ENCODE data around the gene RNU7-1. TPM values are rescaled to one million over a fixed set of nuclear protein-coding genes. Genes with fewer than 3 reads are reported as not detected.
A peak's percentile ranks its signal among the peaks of the same experiment; 100 is the strongest.
"Not testable (repeated sequence)": the region's sequence is repeated elsewhere in the genome, so short reads cannot be mapped to it uniquely, and the experiment has no call there.

The RNU7-1 gene
- total RNA-seq (2014; rRNA removed; shearing (Covaris generic)), result not detected in 2 replicates

DNA sequence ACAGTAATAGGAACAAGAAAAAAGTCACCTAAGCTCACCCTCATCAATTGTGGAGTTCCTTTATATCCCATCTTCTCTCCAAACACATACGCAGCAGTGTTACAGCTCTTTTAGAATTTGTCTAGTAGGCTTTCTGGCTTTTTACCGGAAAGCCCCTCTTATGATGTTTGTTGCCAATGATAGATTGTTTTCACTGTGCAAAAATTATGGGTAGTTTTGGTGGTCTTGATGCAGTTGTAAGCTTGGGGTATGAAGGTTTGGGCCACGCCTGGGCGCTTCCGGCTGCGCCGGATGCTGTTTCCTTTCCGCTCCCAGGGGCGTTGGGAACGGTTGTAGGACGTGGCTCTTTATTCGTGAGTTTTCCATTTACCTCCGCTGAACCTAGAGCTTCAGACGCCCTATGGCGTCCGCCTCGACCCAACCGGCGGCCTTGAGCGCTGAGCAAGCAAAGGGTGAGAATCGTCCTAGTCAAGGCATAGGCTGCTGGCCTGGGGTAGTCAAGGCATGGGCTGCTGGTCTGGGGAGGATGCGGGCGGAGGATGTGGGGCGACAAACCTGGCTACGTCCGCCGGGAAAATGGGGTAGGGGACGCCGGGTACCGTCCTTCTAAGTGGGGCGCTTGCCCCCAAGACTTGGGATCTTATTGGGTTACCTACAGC lies at the start of gene RNU7-1, which contains the start of gene C12orf57:
TSS of gene RNU7-1 (plus strand) at position 95 of the 659 bp plus-strand sequence.
TSS of gene C12orf57 (plus strand) at position 301 of the 659 bp plus-strand sequence. CDS start at position 401, 100 bp downstream.
- H3K27ac ChIP-seq, result peak within 1 kb of the TSS; percentile 98
- H3K4me1 ChIP-seq, result peaks cover 4% of the 10 kb centered on the region
- H3K27me3 ChIP-seq, result no peaks in the 10 kb centered on the region
- H3K36me3 ChIP-seq, result peaks cover 7% of the 10 kb centered on the region
- no peaks in the 10 kb centered on the region for H3K9me3 ChIP-seq (replicated peaks)
- peak within 1 kb of the TSS; percentile 67 for H3K4me3 ChIP-seq
- peak; percentile 89 to 95 for DNase-seq

DNA sequence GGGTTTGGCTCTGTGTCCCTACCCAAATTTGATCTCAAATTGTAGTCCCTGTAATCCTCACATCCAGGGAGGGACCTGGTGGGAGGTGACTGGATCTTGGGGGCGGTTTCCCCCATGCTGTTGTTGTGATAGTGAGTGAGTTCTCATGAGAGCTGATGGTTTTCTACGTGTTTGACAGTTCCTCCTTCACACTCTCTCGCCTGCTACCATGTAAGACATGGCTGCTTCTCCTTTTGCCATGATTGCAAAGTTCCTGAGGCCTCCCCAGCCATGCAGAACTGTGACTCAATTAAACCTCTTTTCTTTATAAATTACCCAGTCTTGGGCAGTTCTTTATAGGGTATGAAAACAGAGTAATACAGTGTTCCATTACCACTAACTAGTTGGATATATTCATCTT lies 49.3 kb upstream of the RNU7-1 start:
- Histone ChIP-seq H3K4me1 (peaks cover 7% of the 10 kb centered on the region), H3K27me3 (no peaks in the 10 kb centered on the region), H3K27ac (no peak overlapping the region), H3K4me3 (no peak overlapping the region), H3K9me3 (replicated peaks) (no peaks in the 10 kb centered on the region), H3K36me3 (no peaks in the 10 kb centered on the region)
- DNase-seq, result no peak

DNA sequence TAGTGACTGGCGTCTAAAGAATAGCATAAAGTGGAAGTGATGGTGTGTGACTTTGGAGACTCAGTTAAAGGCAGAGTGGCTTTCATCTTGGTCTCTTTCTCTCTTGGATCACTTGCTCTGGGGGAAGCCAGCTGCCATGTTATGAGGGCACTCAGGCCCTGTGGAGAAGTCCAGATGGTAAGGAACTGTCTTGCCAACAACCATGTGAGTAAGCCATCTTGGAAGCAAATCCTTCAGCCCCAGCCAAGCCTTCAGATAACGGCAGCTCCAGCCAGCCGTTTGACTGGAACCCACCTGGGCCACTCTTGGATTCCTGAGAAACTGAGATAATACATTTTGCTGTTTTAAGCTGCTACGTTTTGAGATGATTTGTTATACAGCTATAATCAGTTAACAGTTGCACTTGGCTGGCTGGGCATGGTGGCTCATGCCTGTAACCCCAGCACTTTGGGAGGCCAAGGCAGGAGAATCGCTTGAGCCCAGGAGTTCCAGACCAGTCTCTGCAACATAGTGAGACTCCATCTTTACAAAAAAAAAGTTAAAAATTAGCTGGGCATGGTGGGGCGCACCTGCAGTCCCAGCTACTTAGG lies 46.7 kb upstream of the RNU7-1 start:
- DNase-seq, result no peak
- Histone ChIP-seq H3K4me3 (no peak overlapping the region), H3K4me1 (no peaks in the 10 kb centered on the region), H3K27me3 (no peaks in the 10 kb centered on the region), H3K36me3 (no peaks in the 10 kb centered on the region), H3K27ac (no peak overlapping the region), H3K9me3 (replicated peaks) (no peaks in the 10 kb centered on the region)

DNA sequence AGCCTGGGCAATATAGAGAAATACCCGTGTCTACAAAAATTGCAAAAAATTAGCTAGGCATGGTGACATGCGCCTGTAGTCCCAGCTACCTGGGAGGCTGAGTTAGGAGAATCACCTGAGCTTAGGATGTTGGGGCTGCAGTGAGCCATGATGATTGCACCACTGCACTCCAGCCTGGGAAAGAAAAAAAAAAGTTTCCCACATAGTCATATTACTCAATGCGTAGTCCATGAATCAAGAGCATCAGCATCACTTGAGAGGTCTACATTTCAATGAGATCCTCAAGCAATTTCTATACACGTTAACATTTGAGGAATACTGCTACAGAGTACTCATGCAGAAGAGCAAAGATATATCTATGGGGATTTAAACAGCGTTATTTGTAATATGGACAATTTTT lies 44.2 kb upstream of the RNU7-1 start:
- no peaks in the 10 kb centered on the region for H3K36me3 ChIP-seq

DNA sequence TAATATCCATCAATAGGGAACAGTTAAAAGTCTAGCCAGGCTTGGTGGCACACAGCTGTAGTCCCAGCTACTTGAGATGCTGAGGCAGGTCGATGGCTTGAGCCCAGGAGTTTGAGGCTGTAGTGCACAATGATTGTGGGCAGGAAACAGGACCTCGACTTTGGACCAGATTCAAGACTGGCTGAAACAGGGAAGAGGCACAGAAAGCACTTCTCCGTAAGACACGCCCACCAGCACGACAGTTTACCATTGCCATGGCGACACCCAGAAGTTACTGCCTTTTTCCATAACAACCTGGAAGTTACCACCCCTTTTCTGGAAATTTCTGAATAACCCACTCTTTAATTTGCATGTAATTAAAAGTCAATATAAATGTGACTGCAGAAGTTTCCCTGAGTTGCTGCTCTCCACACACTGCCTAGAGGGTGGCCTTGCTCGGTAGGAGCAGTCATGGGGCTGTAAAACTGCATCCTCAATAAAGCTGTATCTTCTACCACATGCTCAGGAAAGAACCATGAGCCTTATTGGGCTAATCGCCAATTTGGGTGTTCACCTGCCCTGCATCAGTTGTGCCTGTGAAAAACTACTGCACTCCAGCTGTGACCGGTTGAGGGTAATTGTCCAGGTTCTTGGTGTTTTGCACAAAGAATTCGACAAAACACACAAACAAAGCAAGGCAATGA lies 43.6 kb upstream of the RNU7-1 start:
- Histone ChIP-seq H3K27me3 (no peaks in the 10 kb centered on the region), H3K9me3 (replicated peaks) (no peaks in the 10 kb centered on the region), H3K36me3 (no peaks in the 10 kb centered on the region), H3K4me3 (no peak overlapping the region), H3K4me1 (peaks cover 10% of the 10 kb centered on the region; the same call in 1 of the 2 replicates), H3K27ac (no peak overlapping the region)
- peak; percentile 38 to 54 for DNase-seq

More for the DNA sequence above, 44.2 kb upstream of the RNU7-1 start:
- Histone ChIP-seq H3K27me3 (no peaks in the 10 kb centered on the region), H3K4me3 (no peak overlapping the region), H3K27ac (no peak overlapping the region), H3K4me1 (peaks cover 10% of the 10 kb centered on the region; the same call in 1 of the 2 replicates), H3K9me3 (replicated peaks) (no peaks in the 10 kb centered on the region)
- no peak for DNase-seq

DNA sequence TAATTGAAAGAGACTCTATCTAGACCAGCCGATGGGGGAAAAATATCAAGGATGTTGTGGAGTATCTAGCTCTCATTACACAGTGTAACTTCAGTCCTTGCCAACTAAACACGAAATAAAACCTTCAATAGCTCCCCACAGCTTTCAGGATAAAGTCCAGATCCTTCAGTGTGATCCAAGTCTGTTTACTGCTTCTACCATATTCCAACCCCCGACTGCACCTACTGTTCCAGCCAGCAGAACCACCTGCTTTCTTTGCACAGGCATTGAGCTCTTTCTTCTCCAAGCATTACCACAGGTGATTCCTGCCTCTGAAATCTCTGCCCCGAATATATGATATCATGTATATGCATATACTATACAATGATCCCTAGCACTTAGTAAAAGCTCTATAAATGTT lies 41.2 kb upstream of the RNU7-1 start:
- no peak for DNase-seq
- no peak overlapping the region for H3K4me3 ChIP-seq
- no peaks in the 10 kb centered on the region for H3K9me3 ChIP-seq (replicated peaks)
- H3K27me3 ChIP-seq, result no peaks in the 10 kb centered on the region
- H3K27ac ChIP-seq, result no peak overlapping the region
- H3K36me3 ChIP-seq, result no peaks in the 10 kb centered on the region
- H3K4me1 ChIP-seq, result peaks cover 10% of the 10 kb centered on the region; the same call in 1 of the 2 replicates

DNA sequence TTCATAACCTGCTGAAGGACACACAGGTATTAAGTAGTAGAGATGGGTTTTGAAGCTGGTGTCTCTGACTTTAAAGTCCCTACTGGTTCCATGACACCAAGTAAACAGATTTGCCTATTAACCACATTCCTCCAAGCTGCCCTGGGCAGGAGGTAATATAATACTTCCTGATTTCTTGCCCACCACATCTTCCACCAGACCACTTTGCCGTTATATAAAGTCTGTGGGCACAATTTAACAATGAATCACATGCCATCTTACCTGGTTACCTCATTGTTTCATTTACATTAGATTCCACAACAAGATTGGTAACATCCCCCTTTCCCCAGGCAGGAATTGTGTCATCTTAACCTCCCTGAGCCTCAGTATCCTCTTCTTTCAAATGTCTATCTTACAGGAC lies 39.9 kb upstream of the RNU7-1 start:
- no peaks in the 10 kb centered on the region for H3K36me3 ChIP-seq
- DNase-seq, result no peak
- no peak overlapping the region for H3K27ac ChIP-seq
- no peaks in the 10 kb centered on the region for H3K27me3 ChIP-seq
- H3K4me3 ChIP-seq, result peak overlapping the region; percentile 60; the same call in 1 of the 2 replicates
- peaks cover 10% of the 10 kb centered on the region; the same call in 1 of the 2 replicates for H3K4me1 ChIP-seq
- H3K9me3 ChIP-seq (replicated peaks), result no peaks in the 10 kb centered on the region

DNA sequence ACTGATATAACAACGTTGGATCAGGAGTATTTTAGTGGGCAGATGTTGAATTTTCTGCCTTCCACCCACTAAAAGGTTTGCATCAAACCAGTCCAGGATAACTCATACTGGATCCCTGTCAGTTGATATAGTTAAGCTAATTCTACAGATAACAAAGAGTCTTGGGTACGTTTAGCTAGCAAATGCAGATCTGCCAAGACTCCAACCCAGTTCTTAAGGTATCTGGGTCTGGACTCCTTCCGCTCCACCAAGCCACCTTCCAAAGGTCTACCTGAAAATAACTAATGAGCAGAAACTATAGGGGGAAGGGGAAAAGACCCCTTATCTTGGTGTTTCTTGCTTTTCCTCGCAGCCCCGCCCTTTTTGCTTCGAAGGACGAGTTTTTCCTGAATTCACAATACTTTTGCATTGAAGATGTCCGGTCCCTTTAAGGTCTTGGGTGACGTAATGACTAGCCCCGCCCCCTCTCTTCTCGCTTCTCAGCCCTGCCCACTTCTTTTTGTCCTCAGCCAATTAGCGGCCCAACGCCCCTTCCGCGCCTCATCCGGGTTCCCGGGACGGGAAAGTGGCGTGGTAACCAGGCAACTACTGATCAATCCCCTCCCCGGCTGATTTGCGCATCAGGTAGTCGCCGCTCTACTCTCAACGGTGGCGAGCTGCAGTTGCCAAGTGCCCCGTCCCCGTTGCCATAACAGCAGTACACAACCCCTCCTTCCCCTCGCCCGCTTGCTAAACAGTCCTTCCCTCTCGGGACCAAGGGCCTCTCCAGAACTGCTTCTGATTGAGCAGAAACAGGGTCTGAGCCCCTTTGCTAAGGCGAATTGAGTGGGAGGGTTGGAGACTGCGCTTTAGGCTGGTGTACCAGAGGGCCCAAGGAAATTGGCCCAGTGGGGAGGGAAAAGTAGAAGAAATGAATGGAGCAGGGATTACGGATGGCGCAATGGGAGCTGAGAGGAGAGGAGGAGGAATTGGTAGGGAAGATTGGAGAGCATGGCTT lies 39.0 kb upstream of the RNU7-1 start, which contains the start of gene LRRC23:
TSS of gene LRRC23 (plus strand) at position 543 of the 997 bp plus-strand sequence. CDS start 812 bp downstream, outside the sequence.
- Histone ChIP-seq H3K4me1 (peaks cover 10% of the 10 kb centered on the region; the same call in 1 of the 2 replicates), H3K9me3 (replicated peaks) (no peaks in the 10 kb centered on the region), H3K27ac (no peak within 1 kb of the TSS), H3K36me3 (no peaks in the 10 kb centered on the region), H3K27me3 (0 out of 2 replicates have a peak, but pooled peaks cover under 1% of the 10 kb centered on the region), H3K4me3 (peak within 1 kb of the TSS; percentile 60)
- peak; percentile 94 to 97 for DNase-seq

DNA sequence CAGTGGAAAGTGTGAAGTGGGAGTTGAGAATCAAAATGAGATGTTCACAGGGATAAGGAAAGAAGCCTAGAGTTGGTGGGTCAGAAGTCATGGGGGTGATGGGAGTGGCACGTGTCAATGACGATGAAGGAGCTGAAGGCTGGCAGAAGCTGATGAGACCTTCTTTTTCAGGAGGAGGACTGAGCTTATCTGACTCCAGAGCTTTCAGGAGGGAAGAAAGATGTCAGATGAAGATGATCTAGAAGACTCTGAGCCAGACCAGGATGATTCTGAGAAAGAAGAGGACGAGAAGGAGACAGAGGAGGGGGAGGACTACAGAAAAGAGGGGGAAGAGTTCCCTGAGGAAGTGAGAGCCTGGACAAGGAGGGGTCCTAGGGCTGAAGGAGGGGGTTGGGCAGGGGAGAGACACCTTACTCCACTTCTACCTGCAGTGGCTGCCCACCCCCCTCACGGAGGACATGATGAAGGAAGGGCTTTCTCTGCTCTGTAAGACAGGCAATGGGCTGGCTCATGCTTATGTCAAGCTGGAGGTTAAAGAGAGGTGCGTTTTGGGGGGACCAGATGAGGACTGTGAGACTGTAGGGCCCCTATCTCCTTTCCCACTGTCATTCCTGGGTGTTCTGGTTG lies 38.1 kb upstream of the RNU7-1 start:
- Histone ChIP-seq H3K36me3 (no peaks in the 10 kb centered on the region), H3K4me1 (peaks cover 10% of the 10 kb centered on the region; the same call in 1 of the 2 replicates), H3K4me3 (no peak overlapping the region), H3K9me3 (replicated peaks) (no peaks in the 10 kb centered on the region), H3K27me3 (0 out of 2 replicates have a peak, but pooled peaks cover 4% of the 10 kb centered on the region), H3K27ac (no peak overlapping the region)
- no peak for DNase-seq

DNA sequence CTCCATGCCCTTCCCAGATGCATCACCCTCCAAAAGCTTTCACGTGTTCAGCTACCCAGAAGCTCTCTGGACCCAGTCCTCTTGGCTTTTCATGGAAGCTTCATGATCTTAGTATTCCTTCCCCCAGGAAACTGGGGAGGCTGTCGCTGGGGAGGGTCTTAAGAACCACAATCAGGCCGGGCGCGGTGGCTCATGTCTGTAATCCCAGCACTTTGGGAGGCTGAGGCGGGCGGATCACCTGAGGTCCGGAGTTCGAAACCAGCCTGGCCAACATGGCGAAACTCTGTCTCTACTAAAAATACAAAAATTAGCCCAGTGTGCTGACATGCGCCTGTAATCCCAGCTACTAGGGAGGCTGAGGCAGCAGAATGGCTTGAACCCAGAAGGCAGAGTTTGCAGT lies 35.5 kb upstream of the RNU7-1 start:
- not testable (repeated sequence) for H3K4me3 ChIP-seq; H3K36me3 ChIP-seq; H3K27ac ChIP-seq; DNase-seq; H3K9me3 ChIP-seq (replicated peaks)
- Histone ChIP-seq H3K27me3 (peaks cover 16% of the 10 kb centered on the region; the same call in 1 of the 2 replicates), H3K4me1 (peaks cover 10% of the 10 kb centered on the region; the same call in 1 of the 2 replicates)

DNA sequence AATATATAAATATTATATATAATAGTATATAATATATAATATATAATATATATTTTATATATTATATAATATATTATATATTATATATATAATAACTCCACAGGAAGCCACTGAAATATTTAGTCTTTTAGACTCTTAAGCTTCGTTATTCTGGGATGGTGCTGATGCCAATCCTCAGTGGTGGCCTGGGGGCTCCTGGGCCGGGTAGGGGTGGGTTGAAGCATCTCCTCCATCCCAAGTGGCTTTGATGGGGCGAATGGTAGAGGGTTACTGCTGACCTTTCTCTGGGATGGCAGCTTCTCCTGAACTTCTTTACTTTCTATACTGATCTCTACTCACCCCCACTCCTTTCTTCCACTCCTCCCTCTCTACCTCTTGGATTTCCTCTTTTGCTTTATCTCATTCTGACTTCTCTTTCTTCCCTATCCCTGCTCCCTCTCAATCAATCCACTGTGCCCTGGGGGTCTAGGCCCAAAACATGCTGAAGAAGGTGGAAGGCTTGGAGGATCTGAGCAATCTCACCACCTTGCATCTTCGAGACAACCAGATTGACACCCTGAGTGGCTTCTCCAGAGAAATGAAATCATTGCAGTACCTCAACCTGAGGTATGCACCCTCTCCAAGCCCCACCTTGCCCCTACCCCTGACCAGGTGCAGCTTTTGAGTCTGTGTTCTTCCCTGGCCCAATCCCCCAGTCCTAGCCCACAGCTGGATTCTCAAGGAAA lies 34.0 kb upstream of the RNU7-1 start:
- H3K9me3 ChIP-seq (replicated peaks), result no peaks in the 10 kb centered on the region
- H3K27ac ChIP-seq, result no peak overlapping the region
- H3K36me3 ChIP-seq, result no peaks in the 10 kb centered on the region
- no peak for DNase-seq
- H3K4me3 ChIP-seq, result no peak overlapping the region
- peaks cover 23% of the 10 kb centered on the region; the same call in 1 of the 2 replicates for H3K27me3 ChIP-seq
- no peaks in the 10 kb centered on the region for H3K4me1 ChIP-seq

DNA sequence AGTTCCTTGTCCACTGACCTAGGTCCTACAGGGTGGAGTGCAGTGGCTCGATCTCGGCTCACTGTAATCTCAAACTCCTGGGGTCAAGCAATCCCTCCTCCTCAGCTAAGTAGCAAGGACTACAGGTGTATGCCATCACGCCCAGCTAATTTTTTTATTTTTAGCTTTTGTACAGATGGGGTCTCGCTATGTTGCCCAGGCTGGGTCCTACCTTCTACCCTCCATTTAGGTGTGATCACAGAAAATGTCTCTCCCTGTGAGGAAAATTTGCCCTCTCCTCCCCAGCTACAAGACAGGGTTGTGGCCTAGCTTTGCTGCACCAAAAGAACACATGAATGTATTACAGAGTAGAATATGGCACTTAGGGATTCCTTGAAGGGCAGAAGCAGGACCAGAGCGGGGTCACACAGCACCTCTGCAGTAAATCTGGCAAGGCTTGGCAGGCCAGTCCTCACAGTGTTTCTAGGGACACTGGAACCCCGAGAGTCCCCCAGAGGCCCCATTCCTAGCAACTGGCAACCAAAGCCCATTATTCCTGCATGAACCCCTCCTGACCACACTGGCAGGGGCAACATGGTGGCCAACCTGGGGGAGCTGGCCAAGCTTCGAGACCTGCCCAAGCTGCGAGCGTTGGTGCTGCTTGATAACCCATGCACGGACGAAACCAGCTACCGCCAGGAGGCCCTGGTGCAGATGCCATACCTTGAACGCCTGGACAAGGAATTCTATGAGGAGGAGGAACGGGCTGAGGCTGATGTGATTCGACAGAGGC lies 31.3 kb upstream of the RNU7-1 start:
- Histone ChIP-seq H3K27me3 (peaks cover 27% of the 10 kb centered on the region), H3K9me3 (replicated peaks) (no peaks in the 10 kb centered on the region), H3K27ac (no peak overlapping the region), H3K4me3 (no peak overlapping the region), H3K4me1 (no peaks in the 10 kb centered on the region), H3K36me3 (no peaks in the 10 kb centered on the region)
- no peak for DNase-seq

Measured in SJCRH30 (cell line).